Activated CD4-positive, alpha-beta memory T cell treated with anti-CD3 and anti-CD28 coated beads for 36 hours (primary cell): Measurements from ENCODE around the gene TOB2. TPM values are rescaled to one million over a fixed set of nuclear protein-coding genes. Genes with fewer than 3 reads are reported as not detected.

Source experiments
- CTCF ChIA-PET: fragments of 350-600 bp; sonication (Branson Sonifier 250); formaldehyde crosslinking; loops from one replicate; lab custom pipeline; 2021; ENCODE audit warnings: antibody characterized with exemption, inconsistent platforms; lab: Charles Lee
- POLR2A ChIA-PET: fragments of 350-600 bp; sonication (Branson Sonifier 250); formaldehyde crosslinking; loops from one replicate; lab custom pipeline; 2021; ENCODE audit warnings: antibody characterized with exemption; lab: Charles Lee
- DNase-seq: peaks from one replicate; pipeline ENCODE4 v3.0.0-alpha.2; 2020
- H3K27ac Mint-ChIP-seq: one replicate; pipeline ENCODE4 v1.8.0; 2021; ENCODE audit warnings: mixed read lengths
- H3K27me3 Mint-ChIP-seq: one replicate; pipeline ENCODE4 v1.8.0; 2021; ENCODE audit warnings: mixed read lengths
- H3K36me3 Mint-ChIP-seq: one replicate; pipeline ENCODE4 v1.8.0; 2021; ENCODE audit warnings: mixed read lengths
- H3K4me1 Mint-ChIP-seq: one replicate; pipeline ENCODE4 v1.8.0; 2021; ENCODE audit warnings: low read depth, mixed read lengths
- H3K4me3 Mint-ChIP-seq: one replicate; pipeline ENCODE4 v1.8.0; 2021; ENCODE audit warnings: mild to moderate bottlenecking, mixed read lengths
- H3K9me3 Mint-ChIP-seq: one replicate; pipeline ENCODE4 v1.8.0; 2021; ENCODE audit warnings: mixed read lengths
- intact Hi-C: fragments of 100-400 bp; cut with micrococcal nuclease; formaldehyde crosslinking; loops from one replicate; pipeline ENCODE4 v1.15.1; 2023
- total RNA-seq, 2 experiments: library from RNA; stranded (reverse); gene quantifications; one replicate each; pipeline ENCODE4 v1.2.3, GENCODE V29; 2021

Gene TOB2, protein sequence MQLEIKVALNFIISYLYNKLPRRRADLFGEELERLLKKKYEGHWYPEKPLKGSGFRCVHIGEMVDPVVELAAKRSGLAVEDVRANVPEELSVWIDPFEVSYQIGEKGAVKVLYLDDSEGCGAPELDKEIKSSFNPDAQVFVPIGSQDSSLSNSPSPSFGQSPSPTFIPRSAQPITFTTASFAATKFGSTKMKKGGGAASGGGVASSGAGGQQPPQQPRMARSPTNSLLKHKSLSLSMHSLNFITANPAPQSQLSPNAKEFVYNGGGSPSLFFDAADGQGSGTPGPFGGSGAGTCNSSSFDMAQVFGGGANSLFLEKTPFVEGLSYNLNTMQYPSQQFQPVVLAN
- 10 to 100 TPM; 34.2 TPM for total RNA-seq

- Mint-ChIP-seq H3K27ac (peak within 1 kb of the TSS; percentile 98), H3K4me1 (peaks cover 30% of the 10 kb centered on the region), H3K36me3 (peaks cover 21% of the 10 kb centered on the region), H3K4me3 (peak within 1 kb of the TSS; percentile 94), H3K9me3 (no peaks in the 10 kb centered on the region), H3K27me3 (no peaks in the 10 kb centered on the region)
- intact Hi-C loops = loop anchor here (1.0 to 10.0 kb wide), 3 partner anchors 352 to 590 kb away; partner anchors contain the start of genes EP300, RBX1, ST13 and XPNPEP3
- POLR2A ChIA-PET = interaction anchor here (0.6 to 3.0 kb wide), 19 partner anchors 10 to 334 kb away, joined by 3 to 57 read pairs (median 4); partner anchors contain the start of genes ACO2, DESI1, PHF5A and PMM1
- CTCF ChIA-PET = interaction anchor here (0.5 to 2.4 kb wide), 4 partner anchors 21 to 653 kb away, joined by 3 to 18 read pairs (median 8); partner anchors contain the start of genes ACO2 and PHF5A
- DNase-seq = peak; percentile 96
Measured at GRCh38 chr22:41446639-41447434, at the start of gene TOB2. TOB2 (minus strand) TSS chr22:41446801; CDS start chr22:41437345, 9,456 bp downstream.

- Mint-ChIP-seq H3K4me1 (peaks cover 10% of the 10 kb centered on the region), H3K36me3 (no peaks in the 10 kb centered on the region), H3K27me3 (no peaks in the 10 kb centered on the region), H3K4me3 (no peak overlapping the region), H3K9me3 (no peaks in the 10 kb centered on the region), H3K27ac (no peak overlapping the region)
- ChIA-PET CTCF (interaction anchor here (1.3 kb wide), 1 partner anchor 35 kb away, joined by 4 read pairs; no protein-coding TSS in a partner anchor), POLR2A (no interaction called here)
- intact Hi-C loops = no loop called here
- no peak for DNase-seq
Measured at GRCh38 chr22:41491374-41492100, 44.9 kb upstream of the TOB2 start.

GRCh38 chr22:41488596-41489385 lies 42.2 kb upstream of the TOB2 start:
- H3K4me1 Mint-ChIP-seq = peaks cover 15% of the 10 kb centered on the region
- DNase-seq = no peak
- H3K27ac Mint-ChIP-seq = no peak overlapping the region
- H3K9me3 Mint-ChIP-seq = no peaks in the 10 kb centered on the region
- H3K4me3 Mint-ChIP-seq = no peak overlapping the region
- H3K27me3 Mint-ChIP-seq = no peaks in the 10 kb centered on the region
- POLR2A ChIA-PET = interaction anchor here (0.6 kb wide), 3 partner anchors 12 to 33 kb away, joined by 3 to 5 read pairs (median 4); no protein-coding TSS in a partner anchor
- CTCF ChIA-PET = interaction anchor here (1.5 kb wide), 1 partner anchor 85 kb away, joined by 5 read pairs; no protein-coding TSS in a partner anchor
- H3K36me3 Mint-ChIP-seq = no peaks in the 10 kb centered on the region
- intact Hi-C loops = no loop called here

DNA sequence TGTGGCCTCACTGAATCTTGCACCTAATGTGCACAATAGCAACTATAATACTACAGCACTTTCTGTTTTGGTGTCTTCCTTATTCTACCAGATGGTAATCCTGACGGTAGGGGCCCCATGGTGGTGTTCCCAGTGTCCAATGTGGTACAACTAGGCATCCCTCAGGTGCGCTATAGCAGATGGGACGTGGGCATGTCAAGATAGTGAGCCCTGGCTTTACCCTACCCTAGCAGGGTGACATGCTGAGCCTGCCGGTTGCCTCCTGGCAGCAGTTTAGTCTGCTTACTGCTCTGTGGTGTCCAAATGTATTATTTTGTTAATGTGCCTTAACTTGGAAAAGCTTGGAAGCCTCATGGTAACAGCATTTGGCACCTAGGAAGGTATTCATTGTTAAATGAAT lies 41.5 kb upstream of the TOB2 start:
- no peak for DNase-seq
- Mint-ChIP-seq H3K27ac (no peak overlapping the region), H3K27me3 (no peaks in the 10 kb centered on the region), H3K36me3 (no peaks in the 10 kb centered on the region), H3K4me3 (no peak overlapping the region), H3K9me3 (no peaks in the 10 kb centered on the region), H3K4me1 (peaks cover 15% of the 10 kb centered on the region)
- ChIA-PET CTCF (interaction anchor here (1.5 kb wide), 1 partner anchor 85 kb away, joined by 5 read pairs; no protein-coding TSS in a partner anchor), POLR2A (interaction anchor here (0.6 kb wide), 1 partner anchor 11 kb away, joined by 5 read pairs; no protein-coding TSS in a partner anchor)
- intact Hi-C loops = no loop called here

DNA sequence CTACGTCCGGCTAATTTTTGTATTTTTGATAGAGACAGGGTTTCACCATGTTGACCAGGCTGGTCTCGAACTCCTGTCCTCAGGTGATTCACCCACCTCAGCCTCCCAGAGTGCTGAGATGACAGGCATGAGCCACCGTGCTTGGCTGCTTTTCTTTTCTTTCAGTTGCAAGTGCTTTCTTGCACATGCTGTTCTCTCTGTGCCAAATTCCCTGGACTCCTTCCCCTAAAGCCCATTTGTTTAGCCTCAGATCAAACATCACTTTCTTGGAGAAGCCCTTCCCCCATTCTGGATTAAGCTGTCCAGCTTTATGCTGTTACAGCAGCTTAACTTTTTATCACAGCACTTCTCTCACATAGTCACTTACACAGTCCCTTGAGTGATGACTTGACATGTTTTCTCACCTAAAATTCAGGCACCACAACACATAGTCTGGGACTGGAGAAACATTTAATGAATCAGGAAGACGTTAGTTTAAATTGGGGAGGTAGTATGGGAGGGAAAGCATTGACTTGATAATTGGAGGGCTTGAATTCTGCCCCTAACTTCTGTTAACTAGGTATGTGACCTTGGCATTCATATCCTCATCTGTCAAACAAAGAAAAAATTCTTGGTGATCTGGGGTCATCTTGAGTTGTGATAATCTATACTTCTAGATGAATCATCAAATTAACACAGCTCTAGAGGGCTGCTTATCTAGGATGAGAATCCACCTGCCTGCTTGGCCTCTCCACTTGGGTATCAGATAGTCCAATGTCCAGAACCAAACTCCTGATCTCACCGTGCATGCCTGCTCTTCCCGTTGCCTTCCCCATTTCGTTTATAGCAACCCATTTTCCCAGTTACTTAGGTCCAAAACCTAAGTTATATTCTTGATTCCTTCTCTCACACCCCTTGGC lies 40.7 kb upstream of the TOB2 start:
- intact Hi-C loops = no loop called here

GRCh38 chr22:41485033-41485432 lies 38.4 kb upstream of the TOB2 start:
- CTCF ChIA-PET = no interaction called here
- Mint-ChIP-seq H3K36me3 (no peaks in the 10 kb centered on the region), H3K4me3 (no peak overlapping the region), H3K27me3 (no peaks in the 10 kb centered on the region), H3K4me1 (peaks cover 35% of the 10 kb centered on the region), H3K27ac (no peak overlapping the region), H3K9me3 (no peaks in the 10 kb centered on the region)
- no peak for DNase-seq
- POLR2A ChIA-PET = interaction anchor here (0.6 kb wide), 1 partner anchor 82 kb away, joined by 3 read pairs; no protein-coding TSS in a partner anchor
- intact Hi-C loops = no loop called here

More for the DNA sequence above, 40.7 kb upstream of the TOB2 start:
- Mint-ChIP-seq H3K27ac (no peak overlapping the region), H3K4me1 (peaks cover 21% of the 10 kb centered on the region), H3K36me3 (no peaks in the 10 kb centered on the region), H3K9me3 (no peaks in the 10 kb centered on the region), H3K4me3 (no peak overlapping the region), H3K27me3 (no peaks in the 10 kb centered on the region)
- CTCF ChIA-PET = interaction anchor here (1.0 kb wide), 1 partner anchor 84 kb away, joined by 5 read pairs; no protein-coding TSS in a partner anchor
- POLR2A ChIA-PET = interaction anchor here (0.5 to 0.6 kb wide), 2 partner anchors 10 to 175 kb away, joined by 3 read pairs; no protein-coding TSS in a partner anchor
- DNase-seq = no peak

- CTCF ChIA-PET = interaction anchor here (1.2 to 1.5 kb wide), 2 partner anchors 50 to 79 kb away, joined by 4 to 5 read pairs; no protein-coding TSS in a partner anchor
- Mint-ChIP-seq H3K27ac (no peak overlapping the region), H3K4me1 (peaks cover 42% of the 10 kb centered on the region), H3K4me3 (no peak overlapping the region), H3K27me3 (no peaks in the 10 kb centered on the region), H3K36me3 (no peaks in the 10 kb centered on the region), H3K9me3 (no peaks in the 10 kb centered on the region)
- DNase-seq = no peak
- POLR2A ChIA-PET = interaction anchor here (0.6 kb wide), 1 partner anchor 14 kb away, joined by 3 read pairs; the partner anchor contains the start of gene PHF5A
- intact Hi-C loops = no loop called here
Measured at GRCh38 chr22:41482319-41482935, 35.8 kb upstream of the TOB2 start.

DNA sequence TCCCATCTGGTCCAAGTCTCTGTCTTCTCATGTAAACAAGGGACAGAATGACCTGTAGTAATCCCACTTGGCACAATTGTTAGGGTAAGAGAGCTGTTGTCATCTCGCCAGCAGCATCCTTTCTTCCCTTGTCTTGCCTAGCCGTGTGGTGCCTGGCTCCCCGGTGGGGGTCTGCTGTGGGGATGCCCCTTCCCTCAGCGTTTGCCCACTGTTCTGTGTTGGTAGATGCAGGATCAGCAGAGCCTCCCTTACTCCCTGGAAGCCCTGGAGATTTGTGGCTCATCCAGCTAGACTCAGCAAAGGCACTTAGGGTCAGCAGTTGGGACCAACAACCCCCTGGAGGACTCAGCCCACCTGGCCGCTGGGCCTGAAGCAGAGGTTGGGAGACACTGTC lies 35.3 kb upstream of the TOB2 start:
- Mint-ChIP-seq H3K27me3 (no peaks in the 10 kb centered on the region), H3K27ac (no peak overlapping the region), H3K4me1 (peaks cover 38% of the 10 kb centered on the region), H3K9me3 (no peaks in the 10 kb centered on the region), H3K36me3 (no peaks in the 10 kb centered on the region), H3K4me3 (no peak overlapping the region)
- DNase-seq = no peak
- intact Hi-C loops = no loop called here
- POLR2A ChIA-PET = interaction anchor here (0.6 kb wide), 1 partner anchor 14 kb away, joined by 3 read pairs; the partner anchor contains the start of gene PHF5A
- CTCF ChIA-PET = interaction anchor here (1.2 to 1.5 kb wide), 2 partner anchors 51 to 78 kb away, joined by 4 to 5 read pairs; no protein-coding TSS in a partner anchor

DNA sequence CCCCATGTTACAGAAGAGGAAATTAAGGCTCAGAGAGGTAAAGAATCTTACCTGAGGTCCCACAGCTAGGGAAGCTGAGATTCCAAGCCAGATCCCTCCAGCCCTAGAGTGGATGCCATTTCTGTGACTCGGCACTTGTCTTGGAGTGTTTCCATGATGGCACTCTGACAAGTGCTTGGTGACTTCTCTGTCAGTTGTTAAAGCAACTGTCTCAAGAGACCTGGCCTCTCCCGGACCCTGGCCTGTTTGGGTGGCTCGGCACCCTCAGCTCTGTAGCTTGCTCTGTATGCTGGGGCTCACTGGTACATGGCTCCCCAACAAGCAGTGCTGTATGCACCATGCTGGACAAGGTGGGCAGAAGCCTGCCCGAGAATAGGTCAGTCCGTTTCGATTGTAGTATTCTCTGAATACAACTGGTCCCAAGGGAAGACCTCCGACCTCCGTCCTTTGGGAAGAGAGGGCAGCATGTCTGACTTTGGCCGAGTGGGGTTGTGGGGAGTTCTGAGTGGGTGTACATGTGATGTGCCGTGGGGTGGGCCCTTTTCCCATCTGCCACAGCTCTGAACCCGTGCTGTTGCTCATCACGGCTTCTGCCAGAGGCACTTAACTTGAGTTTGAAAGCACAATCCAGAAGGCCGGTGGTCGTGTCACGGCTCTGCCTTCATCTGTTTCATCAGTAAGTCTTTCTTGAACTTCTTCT lies 34.7 kb upstream of the TOB2 start:
- ChIA-PET CTCF (interaction anchor here (1.2 to 1.5 kb wide), 3 partner anchors 51 to 78 kb away, joined by 4 to 5 read pairs (median 5); no protein-coding TSS in a partner anchor), POLR2A (no interaction called here)
- intact Hi-C loops = no loop called here
- peaks cover 36% of the 10 kb centered on the region for H3K4me1 Mint-ChIP-seq
- H3K9me3 Mint-ChIP-seq = no peaks in the 10 kb centered on the region
- no peaks in the 10 kb centered on the region for H3K36me3 Mint-ChIP-seq
- H3K27me3 Mint-ChIP-seq = no peaks in the 10 kb centered on the region
- no peak overlapping the region for H3K27ac Mint-ChIP-seq
- no peak for DNase-seq
- no peak overlapping the region for H3K4me3 Mint-ChIP-seq
